Stomach (tissue), 9 donors: ENCODE results near the gene FRY. TPM values are rescaled to one million over a fixed set of nuclear protein-coding genes. Genes with fewer than 3 reads are reported as not detected.

Experiments
- DNase-seq, 2 donors: peaks; one replicate each; pipeline versions ENCODE4 v3.0.0 to v3.0.0-alpha.2; 2013 to 2019
- H3K27ac ChIP-seq, 5 donors: fragments of 200-600 bp in 4 of 5; sonication (generic) in 4 of 5; one replicate each; pipeline ENCODE4 v1.5.1; 2013 to 2019; ENCODE audit warnings: mild to moderate bottlenecking in 1 of 5, moderate library complexity in 1 of 5
- H3K27me3 ChIP-seq, 3 donors: fragments of 200-600 bp; sonication (generic); one replicate each; pipeline ENCODE4 v1.5.1; 2017 to 2019; ENCODE audit warnings: mixed run types in 1 of 3
- H3K36me3 ChIP-seq, 4 donors: fragments of 200-600 bp; sonication (generic); 1 replicate in 3 of 4; 2 replicates in 1 of 4; pipeline ENCODE4 v1.5.1; 2016 to 2019
- H3K4me1 ChIP-seq, 4 donors: fragments of 200-600 bp; sonication (generic); one replicate each; pipeline ENCODE4 v1.5.1; 2016 to 2019
- H3K4me3 ChIP-seq, 4 donors: fragments of 200-600 bp; sonication (generic) in 3 of 4; one replicate each; pipeline ENCODE4 v1.5.1; 2016 to 2019; ENCODE audit warnings: mild to moderate bottlenecking in 1 of 4
- H3K9me3 ChIP-seq, 4 donors: fragments of 200-600 bp; sonication (generic); one replicate each; pipeline ENCODE4 v1.5.1; 2016 to 2019
- CTCF ChIP-seq, 7 experiments: fragments of 450-650 bp in 4 of 7; fragments of 200-600 bp in 3 of 7; sonication (generic) in 3 of 7; IDR thresholded peaks; one replicate each; pipeline ENCODE4 v1.5.1; 2016 to 2019; ENCODE audit warnings: antibody characterized with exemption in 7 of 7, control low read depth in 2 of 7, mild to moderate bottlenecking in 1 of 7
- EP300 ChIP-seq: sonication (generic); formaldehyde crosslinking; IDR thresholded peaks from one replicate; pipeline ENCODE4 v1.6.1; 2017; ENCODE audit warnings: antibody characterized with exemption
- POLR2A ChIP-seq, 4 donors: fragments of 450-650 bp; IDR thresholded peaks; one replicate each; pipeline ENCODE4 v1.6.1; 2016; ENCODE audit warnings: antibody characterized with exemption in 4 of 4, control low read depth in 2 of 4, mild to moderate bottlenecking in 1 of 4, moderate library complexity in 1 of 4
- POLR2AphosphoS5 ChIP-seq, 3 donors: sonication (generic); formaldehyde crosslinking; IDR thresholded peaks; one replicate each; pipeline ENCODE4 v1.6.1; 2016; ENCODE audit warnings: antibody characterized with exemption in 3 of 3
- WGBS, 5 donors: extraction: QIAGEN DNeasy Blood & Tissue Kit in 3 of 5; methylation state at CpG; one replicate each; pipeline versions ENCODE4 v1.1.5 to v1.1.7; 2013 to 2018; 5-methylcytosine and 5-hydroxymethylcytosine counted together
- intact Hi-C: fragments of 100-400 bp; cut with DNase I; formaldehyde crosslinking; loops from one replicate; pipeline ENCODE4 v1.15.1; 2023; ENCODE audit warnings: low total_unique reads
- polyA plus RNA-seq, 3 donors: library from polyadenylated mRNA; stranded (reverse); fragments of 200-250 nt; gene quantifications; one replicate each; pipeline ENCODE4 v1.2.3, GENCODE V29; 2013
- total RNA-seq, 5 donors: library from RNA; depleted of rRNA; stranded (reverse); fragments of >200 nt; gene quantifications; one replicate each; pipeline versions ENCODE4 v1.1.0 to v1.2.3, GENCODE V29; 2014 to 2016
- donor health status: healthy with polysubstance abuse.
- donor health status: Bipolar disorder and iron deficiency.
- donor health status: healthy.

The FRY gene
- total and polyA plus RNA-seq, 8 donors = 3.5 to 97.1 (median 16.4) TPM

- no peak for TF ChIP-seq POLR2AphosphoS5 (IDR thresholded peaks at IDR 0.05)
- TF ChIP-seq EP300 = no peak
- no peak for TF ChIP-seq CTCF (IDR thresholded peaks at IDR 0.05)
- no peak for TF ChIP-seq POLR2A (IDR thresholded peaks at IDR 0.05)
- Histone ChIP-seq H3K4me1 (peaks cover 0 to 15% (median 3%) of the 10 kb centered on the region in 4 donors), H3K9me3 (no peaks in the 10 kb centered on the region), H3K4me3 (no peak overlapping the region), H3K36me3 (no peaks in the 10 kb centered on the region), H3K27me3 (no peaks in the 10 kb centered on the region), H3K27ac (no peak overlapping the region)
- DNase-seq = no peak
- intact Hi-C loops = no loop called here
- WGBS, 5 donors = 93 to 100% (median 94%) methylated on average over 2 of the region's 2 CpGs
Measured at GRCh38 chr13:32140109-32140508, 108.5 kb downstream of the FRY start.

- Histone ChIP-seq H3K4me1 (peaks cover 0 to 7% (median 3%) of the 10 kb centered on the region in 4 donors), H3K9me3 (no peaks in the 10 kb centered on the region), H3K27ac (no peak overlapping the region), H3K4me3 (no peak overlapping the region), H3K36me3 (no peaks in the 10 kb centered on the region), H3K27me3 (no peaks in the 10 kb centered on the region)
- intact Hi-C loops = no loop called here
- no peak for DNase-seq
- TF ChIP-seq EP300 (no peak), POLR2A (IDR thresholded peaks at IDR 0.05) (no peak), CTCF (IDR thresholded peaks at IDR 0.05) (no peak), POLR2AphosphoS5 (IDR thresholded peaks at IDR 0.05) (no peak)
- WGBS, 5 donors = 0% methylated on average over 1 of the region's 1 CpG
Measured at GRCh38 chr13:32141462-32141861, 109.9 kb downstream of the FRY start.

GRCh38 chr13:32142115-32142514 is 110.5 kb downstream of the FRY start:
- no peaks in the 10 kb centered on the region for H3K36me3 ChIP-seq
- H3K9me3 ChIP-seq = no peaks in the 10 kb centered on the region
- no peak overlapping the region for H3K27ac ChIP-seq
- H3K4me1 ChIP-seq = peaks cover 0 to 9% (median 3%) of the 10 kb centered on the region in 4 donors
- no peak for DNase-seq
- no peak overlapping the region for H3K4me3 ChIP-seq
- intact Hi-C loops = no loop called here
- no peaks in the 10 kb centered on the region for H3K27me3 ChIP-seq
- 89 to 97% (median 95%) methylated on average over 1 of the region's 1 CpG for WGBS, 5 donors
- TF ChIP-seq EP300 (no peak), POLR2AphosphoS5 (IDR thresholded peaks at IDR 0.05) (no peak), POLR2A (IDR thresholded peaks at IDR 0.05) (no peak), CTCF (IDR thresholded peaks at IDR 0.05) (no peak)

- peak in 1 of 2 donors; percentile 48 for DNase-seq
- Histone ChIP-seq H3K9me3 (no peaks in the 10 kb centered on the region), H3K27ac (no peak overlapping the region), H3K36me3 (no peaks in the 10 kb centered on the region), H3K4me1 (peaks cover 0 to 17% (median 3%) of the 10 kb centered on the region in 4 donors), H3K4me3 (no peak overlapping the region), H3K27me3 (no peaks in the 10 kb centered on the region)
- TF ChIP-seq POLR2AphosphoS5 (IDR thresholded peaks at IDR 0.05) (no peak), EP300 (no peak), CTCF (IDR thresholded peaks at IDR 0.05) (no peak), POLR2A (IDR thresholded peaks at IDR 0.05) (no peak)
- intact Hi-C loops = no loop called here
Measured at GRCh38 chr13:32142956-32143375, 111.4 kb downstream of the FRY start.
